Measurements from ENCODE around the gene METTL23.
"Not testable (repeated sequence)": the region's sequence is repeated elsewhere in the genome, so short reads cannot be mapped to it uniquely, and the experiment has no call there.

METTL23 gene

GRCh38 chr17:76736349-76737081, 9.9 kb downstream of the METTL23 start:
- no peak for DNase-seq

- peak; percentile 99 for DNase-seq
These were observed 10.5 kb downstream of the METTL23 start, which contains the start of gene SRSF2 for GRCh38 chr17:76737082-76737675. TSS of gene SRSF2 (minus strand) at chr17:76737331. CDS start at chr17:76737160, 171 bp downstream.

GRCh38 chr17:76737676-76738467, 11.2 kb downstream of the METTL23 start, which contains the start of gene MFSD11:
TSS of gene MFSD11 (plus strand) at chr17:76738119. CDS start at chr17:76738353, 234 bp downstream.
- DNase-seq = peak; percentile 95

- no peak for DNase-seq
These were observed 11.8 kb downstream of the METTL23 start for GRCh38 chr17:76738468-76738850.

- DNase-seq = not testable (repeated sequence)
These were observed 13.0 kb downstream of the METTL23 start for GRCh38 chr17:76739568-76740115.

- no peak for DNase-seq
These were observed 13.9 kb downstream of the METTL23 start for GRCh38 chr17:76740329-76741118.

GRCh38 chr17:76742958-76743357, 16.3 kb downstream of the METTL23 start:
- no peak for DNase-seq

GRCh38 chr17:76744747-76745146, 18.1 kb downstream of the METTL23 start:
- no peak for DNase-seq

- DNase-seq = not testable (repeated sequence)
These were observed 19.1 kb downstream of the METTL23 start for GRCh38 chr17:76745785-76746184.

- DNase-seq = no peak
These were observed 21.2 kb downstream of the METTL23 start for GRCh38 chr17:76747716-76748363.

- DNase-seq = no peak
These were observed 22.0 kb downstream of the METTL23 start for GRCh38 chr17:76748657-76749056.

- no peak for DNase-seq
These were observed 24.9 kb downstream of the METTL23 start for GRCh38 chr17:76751416-76751993.

- DNase-seq = no peak
These were observed 25.4 kb downstream of the METTL23 start for GRCh38 chr17:76752006-76752405.

- DNase-seq = no peak
These were observed 26.7 kb downstream of the METTL23 start for GRCh38 chr17:76753061-76753961.

- DNase-seq = peak; percentile 48
These were observed 28.6 kb downstream of the METTL23 start for GRCh38 chr17:76755285-76755684.

GRCh38 chr17:76757256-76757655, 30.6 kb downstream of the METTL23 start:
- DNase-seq = no peak

GRCh38 chr17:76758570-76758969, 31.9 kb downstream of the METTL23 start:
- no peak for DNase-seq

GRCh38 chr17:76772842-76773525, 46.3 kb downstream of the METTL23 start:
- peak; percentile 88 for DNase-seq

- no peak for DNase-seq
These were observed 48.5 kb downstream of the METTL23 start for GRCh38 chr17:76775021-76775600.
